Endothelial cell of umbilical vein (primary cell): ENCODE data around the gene MXI1. TPM values are rescaled to one million over a fixed set of nuclear protein-coding genes. Genes with fewer than 3 reads are reported as not detected.

Experiments
- BruUV-seq: library from RNA; stranded (reverse); fragments of 400-500 nt; replicated peaks from 2 replicates; lab custom pipeline; 2021; lab: Mats Ljungman, UMichigan
- CTCF ChIA-PET: fragments of 300-600, 350-600 bp; sonication (Branson Sonifier 250); formaldehyde crosslinking; loops from one replicate; lab custom pipeline; 2021; ENCODE audit warnings: antibody characterized with exemption, inconsistent platforms; lab: Charles Lee
- POLR2A ChIA-PET: fragments of 300-600, 350-600 bp; sonication (Branson Sonifier 250); formaldehyde crosslinking; loops from one replicate; lab custom pipeline; 2021; ENCODE audit warnings: antibody characterized with exemption, inconsistent platforms; lab: Charles Lee
- DNase-seq: peaks from one replicate; pipeline ENCODE4 v3.0.0-alpha.2; 2011; ENCODE audit warnings: low read depth, low spot score
- FAIRE-seq: peaks from 2 replicates; lab custom pipeline; 2011; peaks lifted over from hg19 to GRCh38; lab: Jason Lieb, UNC
- H2AFZ ChIP-seq: 2 replicates; pipeline ENCODE4 v1.6.0; 2012; ENCODE audit warnings: low read depth, low read length, control low read depth, inconsistent platforms
- H3K27ac ChIP-seq: 2 replicates; pipeline ENCODE4 v1.5.1; 2011; ENCODE audit warnings: low read depth, mild to moderate bottlenecking, control low read depth, low read length, moderate library complexity; ENCODE audit not compliant: insufficient read depth
- H3K27me3 ChIP-seq, 2 experiments: 2 replicates each; pipeline versions ENCODE4 v1.6.0 to v1.6.1; 2011; ENCODE audit warnings: low read length in 2 of 2, mixed read lengths in 1 of 2; ENCODE audit not compliant: control insufficient read depth in 2 of 2, insufficient read depth in 2 of 2
- H3K36me3 ChIP-seq, 2 experiments: 2 replicates in 1 of 2; 3 replicates in 1 of 2; pipeline ENCODE4 v1.5.1; 2011; ENCODE audit warnings: low read length in 2 of 2, mild to moderate bottlenecking in 1 of 2, moderate library complexity in 1 of 2; ENCODE audit not compliant: control insufficient read depth in 2 of 2, insufficient read depth in 2 of 2; ENCODE audit errors: extremely low read depth in 1 of 2
- H3K4me1 ChIP-seq: 3 replicates; pipeline ENCODE4 v1.5.1; 2011; ENCODE audit warnings: mild to moderate bottlenecking, low read length; ENCODE audit not compliant: control insufficient read depth, insufficient read depth; ENCODE audit errors: extremely low read depth
- H3K4me2 ChIP-seq: 2 replicates; pipeline ENCODE4 v1.6.1; 2011; ENCODE audit warnings: low read length, control low read depth, mixed read lengths; ENCODE audit not compliant: insufficient read depth
- H3K4me3 ChIP-seq, 3 experiments: fragments of 200-600 bp in 1 of 3; sonication (generic), shearing (Covaris generic) in 1 of 3; replicated peaks in 1 of 3; 2 replicates each; pipeline ENCODE4 v1.5.1; 2011 to 2016; ENCODE audit warnings: control low read depth in 3 of 3, low read length in 3 of 3, mild to moderate bottlenecking in 2 of 3, inconsistent platforms in 1 of 3, low read depth in 1 of 3, moderate library complexity in 1 of 3; ENCODE audit not compliant: insufficient read depth in 1 of 3
- H3K79me2 ChIP-seq: 2 replicates; pipeline ENCODE4 v1.6.0; 2012; ENCODE audit warnings: low read length, inconsistent platforms; ENCODE audit not compliant: control insufficient read depth, insufficient read depth
- H3K9ac ChIP-seq: replicated peaks from 2 replicates; pipeline ENCODE3; 2011; ENCODE audit warnings: low read length, control low read depth; ENCODE audit not compliant: insufficient read depth; ENCODE audit errors: extremely low read depth
- H3K9me1 ChIP-seq: replicated peaks from 3 replicates; pipeline ENCODE4 v1.6.0; 2011; ENCODE audit warnings: mild to moderate bottlenecking, low read length; ENCODE audit not compliant: control insufficient read depth, insufficient read depth; ENCODE audit errors: extremely low read depth
- H3K9me3 ChIP-seq: replicated peaks from 2 replicates; pipeline ENCODE4 v1.5.1; 2012; ENCODE audit warnings: low read length, inconsistent platforms; ENCODE audit not compliant: control insufficient read depth, insufficient read depth
- H4K20me1 ChIP-seq: replicated peaks from 2 replicates; pipeline ENCODE3; 2011; ENCODE audit warnings: mild to moderate bottlenecking, low read length; ENCODE audit not compliant: control insufficient read depth, insufficient read depth; ENCODE audit errors: extremely low read depth
- CTCF ChIP-seq, 2 donors: IDR thresholded peaks; 1 replicate in 1 of 2; 2 replicates in 1 of 2; pipeline ENCODE4 v1.5.1; 2011; ENCODE audit warnings: low read length in 2 of 2, mild to moderate bottlenecking in 2 of 2, moderate library complexity in 2 of 2, control low read depth in 1 of 2, inconsistent platforms in 1 of 2, low read depth in 1 of 2; ENCODE audit not compliant: insufficient read depth in 1 of 2; ENCODE audit errors: extremely low read depth in 1 of 2
- EZH2 ChIP-seq: IDR thresholded peaks from 2 replicates; pipeline ENCODE4 v1.6.1; 2012; ENCODE audit warnings: borderline replicate concordance, low read depth, mild to moderate bottlenecking, moderate library complexity, low read length, inconsistent platforms; ENCODE audit not compliant: severe bottlenecking
- FOS ChIP-seq: IDR thresholded peaks from 2 replicates; pipeline ENCODE4 v1.6.1; 2011; ENCODE audit warnings: mild to moderate bottlenecking, low read length, moderate library complexity, borderline replicate concordance; ENCODE audit not compliant: insufficient read depth
- GATA2 ChIP-seq: IDR thresholded peaks from 2 replicates; pipeline ENCODE4 v1.7.0; 2011; ENCODE audit warnings: low read depth, mild to moderate bottlenecking, moderate library complexity, mixed read lengths, low read length; ENCODE audit not compliant: insufficient read length, insufficient read depth
- JUN ChIP-seq: IDR thresholded peaks from 2 replicates; pipeline ENCODE4 v1.6.1; 2011; ENCODE audit warnings: borderline replicate concordance, low read depth; ENCODE audit not compliant: insufficient read length, insufficient read depth
- MAX ChIP-seq: IDR thresholded peaks from 2 replicates; pipeline ENCODE4 v1.6.1; 2011; ENCODE audit not compliant: insufficient read depth, insufficient read length
- MYC ChIP-seq: IDR thresholded peaks from one replicate; pipeline ENCODE4 v1.6.1; 2011; ENCODE audit warnings: mild to moderate bottlenecking, low read depth, low read length
- POLR2A ChIP-seq: IDR thresholded peaks from 2 replicates; pipeline ENCODE4 v1.6.1; 2012; ENCODE audit warnings: low read depth, mild to moderate bottlenecking, control low read depth, low read length
- POLR2AphosphoS5 ChIP-seq: IDR thresholded peaks from 2 replicates; pipeline ENCODE4 v1.6.1; 2012; ENCODE audit warnings: low read depth, mild to moderate bottlenecking, control low read depth, low read length, moderate library complexity; ENCODE audit not compliant: insufficient read depth
- dilution Hi-C: fragments of 300-500 bp; cut with MboI; formaldehyde crosslinking; loops from one replicate; pipeline ENCODE4 v1.15.0; 2019; ENCODE audit warnings: low sequenced_read_pairs; ENCODE audit not compliant: extremely low pct_ligation_motif_present
- intact Hi-C: fragments of 100-400 bp; cut with micrococcal nuclease; formaldehyde crosslinking; loops from one replicate; pipeline ENCODE4 v1.10.0; 2022
- polyA plus RNA-seq, 4 experiments: library from polyadenylated mRNA; depleted of rRNA in 3 of 4; stranded (reverse) in 3 of 4; unstranded in 1 of 4; fragments of >200 nt; gene quantifications; 2 replicates each; pipeline versions ENCODE4 v1.2.1 to v1.2.3, GENCODE V29; 2011 to 2012; ENCODE audit warnings: missing spikeins in 1 of 4
- total RNA-seq: library from RNA; stranded (reverse); gene quantifications from 2 replicates; pipeline ENCODE4 v1.2.3, GENCODE V29; 2021

Gene MXI1
- total and polyA plus RNA-seq, 2 donors (not counting 3 experiments of a cell fraction or from before 2014, with no cell fraction given) = 2.7 to 8.5 TPM

- no peak overlapping the region for H3K9ac ChIP-seq
- no peaks in the 10 kb centered on the region for H3K79me2 ChIP-seq
- dilution Hi-C loops = no loop called here
- no peak overlapping the region for H2AFZ ChIP-seq
- ChIA-PET POLR2A (no interaction called here), CTCF (interaction anchor here (1.2 to 5.6 kb wide), 4 partner anchors 9 to 222 kb away, joined by 3 to 39 read pairs (median 4); no protein-coding TSS in a partner anchor)
- H3K9me1 ChIP-seq = no peaks in the 10 kb centered on the region
- H3K9me3 ChIP-seq = no peaks in the 10 kb centered on the region
- BruUV-seq = no TSS peak
- H3K4me1 ChIP-seq = peaks cover 21% of the 10 kb centered on the region
- H3K4me2 ChIP-seq = no peak overlapping the region
- FAIRE-seq = peak; percentile 24
- no peak for TF ChIP-seq CTCF (IDR thresholded peaks at IDR 0.05; ENCODE audit: extremely low read depth in 1 of 2, insufficient read depth in 1 of 2, low read depth in 1 of 2, low read length in 2 of 2)
- no peak for DNase-seq
- no peaks in the 10 kb centered on the region for H3K27me3 ChIP-seq
- no peaks in the 10 kb centered on the region for H4K20me1 ChIP-seq
- intact Hi-C loops = no loop called here
- H3K36me3 ChIP-seq = no peaks in the 10 kb centered on the region
- H3K4me3 ChIP-seq = no peak overlapping the region
- no peak overlapping the region for H3K27ac ChIP-seq
Measured at GRCh38 chr10:110324201-110324804, 116.9 kb downstream of the MXI1 start.

- Histone ChIP-seq H3K9me1 (no peaks in the 10 kb centered on the region), H3K4me1 (peaks cover 21% of the 10 kb centered on the region), H3K4me3 (no peak overlapping the region), H3K9ac (no peak overlapping the region), H4K20me1 (no peaks in the 10 kb centered on the region), H3K27ac (no peak overlapping the region), H3K27me3 (no peaks in the 10 kb centered on the region), H3K9me3 (no peaks in the 10 kb centered on the region), H3K36me3 (no peaks in the 10 kb centered on the region), H2AFZ (no peak overlapping the region), H3K79me2 (no peaks in the 10 kb centered on the region), H3K4me2 (no peak overlapping the region)
- TF ChIP-seq GATA2 (no peak), CTCF (IDR thresholded peaks at IDR 0.05; ENCODE audit: extremely low read depth in 1 of 2, insufficient read depth in 1 of 2, low read depth in 1 of 2, low read length in 2 of 2) (no peak), FOS (no peak), POLR2A (no peak), EZH2 (no peak), JUN (no peak), POLR2AphosphoS5 (no peak), MYC (no peak), MAX (no peak)
- POLR2A ChIA-PET = no interaction called here
- no TSS peak for BruUV-seq
- intact Hi-C loops = no loop called here
- dilution Hi-C loops = no loop called here
- no peak for DNase-seq
- no peak for FAIRE-seq
- CTCF ChIA-PET = interaction anchor here (1.4 to 5.6 kb wide), 4 partner anchors 12 to 222 kb away, joined by 3 to 39 read pairs (median 6); no protein-coding TSS in a partner anchor
Measured at GRCh38 chr10:110324805-110325280, 117.4 kb downstream of the MXI1 start.
